ENCODE results near the gene CDK1. TPM values are rescaled to one million over a fixed set of nuclear protein-coding genes. Genes with fewer than 3 reads are reported as not detected.

The CDK1 gene
- total RNA-seq, 1 experiment from 2014 or later = 78.9 TPM

DNA sequence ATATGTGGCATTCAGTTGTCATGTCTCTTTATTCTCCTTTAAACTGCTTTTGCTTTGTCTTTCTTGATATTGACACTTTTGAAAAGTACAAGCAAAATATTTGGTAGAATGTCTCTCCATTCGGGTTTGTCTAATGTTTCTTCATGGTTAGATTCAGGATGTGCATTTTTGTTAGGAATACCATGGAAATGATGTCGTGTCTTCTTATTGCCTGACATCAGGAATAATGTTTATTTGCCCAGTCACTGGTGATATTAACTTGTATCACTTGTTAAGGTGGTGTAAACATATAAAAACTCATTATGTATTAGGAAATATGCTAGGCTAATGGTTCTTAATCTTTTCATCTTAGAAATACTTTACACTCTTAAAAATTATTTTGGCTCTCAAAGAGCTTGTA is 43.4 kb downstream of the CDK1 start:
- Histone ChIP-seq H3K9me3 (ENCODE audit: control insufficient read depth, low read depth, low read length) (no peaks in the 10 kb centered on the region), H4K20me1 (ENCODE audit: control insufficient read depth, insufficient read depth, insufficient read length) (no peaks in the 10 kb centered on the region), H2AFZ (ENCODE audit: low read length) (no peak overlapping the region), H2BK12ac (ENCODE audit: insufficient read length, low read depth, low read length) (no peak overlapping the region), H2AK5ac (ENCODE audit: insufficient read length, low read length) (no peak overlapping the region), H3K14ac (ENCODE audit: insufficient read depth, low read length) (no peak overlapping the region), H3K56ac (ENCODE audit: insufficient read length, low read depth, low read length) (no peak overlapping the region), H4K91ac (ENCODE audit: insufficient read length, low read depth, low read length) (no peak overlapping the region), H3K27me3 (ENCODE audit: insufficient read depth, low read length) (no peaks in the 10 kb centered on the region), H2BK20ac (ENCODE audit: low read depth, low read length, poor library complexity, severe bottlenecking) (no peak overlapping the region), H2BK15ac (ENCODE audit: low read depth, low read length) (no peak overlapping the region), H4K5ac (ENCODE audit: insufficient read length, low read depth, low read length) (no peak overlapping the region), H3K4me1 (ENCODE audit: insufficient read depth, low read length) (no peaks in the 10 kb centered on the region), H3K9ac (ENCODE audit: extremely low read depth, insufficient read length, low read length) (no peak overlapping the region), H4K8ac (replicated peaks; ENCODE audit: insufficient read length, low read depth, low read length) (no peak overlapping the region), H3K4me2 (ENCODE audit: insufficient read depth, insufficient read length, low read length) (no peak overlapping the region), H3K79me1 (ENCODE audit: insufficient read depth, low read depth, low read length, poor library complexity, severe bottlenecking) (no peaks in the 10 kb centered on the region), H3K23ac (ENCODE audit: insufficient read length, low read depth, low read length) (no peak overlapping the region), H3T11ph (ENCODE audit: low read length) (no peak overlapping the region), H3K79me2 (ENCODE audit: insufficient read depth, low read length) (no peaks in the 10 kb centered on the region), H3K27ac (ENCODE audit: insufficient read length, low read depth, low read length) (no peak overlapping the region), H3K23me2 (ENCODE audit: insufficient read length, low read depth, low read length, poor library complexity, severe bottlenecking) (no peaks in the 10 kb centered on the region), H2BK120ac (ENCODE audit: low read depth, low read length, poor library complexity, severe bottlenecking) (no peak overlapping the region), H2BK5ac (ENCODE audit: insufficient read length, low read length) (no peak overlapping the region), H3K18ac (ENCODE audit: insufficient read length, low read depth, low read length) (no peak overlapping the region), H3K4ac (ENCODE audit: low read depth, low read length) (no peak overlapping the region)
- Mint-ChIP-seq H3K9me3 (no peaks in the 10 kb centered on the region), H3K4me3 (no peak overlapping the region), H3K27me3 (ENCODE audit: low read depth) (no peaks in the 10 kb centered on the region), H3K36me3 (ENCODE audit: insufficient read depth in 1 of 3, low read depth in 3 of 3) (no peaks in the 10 kb centered on the region), H3K4me1 (peaks cover 3% of the 10 kb centered on the region in 2 experiments; a peak in 2 of 4 replicates), H3K27ac (no peak overlapping the region)
- TF ChIP-seq, protein P1, sequence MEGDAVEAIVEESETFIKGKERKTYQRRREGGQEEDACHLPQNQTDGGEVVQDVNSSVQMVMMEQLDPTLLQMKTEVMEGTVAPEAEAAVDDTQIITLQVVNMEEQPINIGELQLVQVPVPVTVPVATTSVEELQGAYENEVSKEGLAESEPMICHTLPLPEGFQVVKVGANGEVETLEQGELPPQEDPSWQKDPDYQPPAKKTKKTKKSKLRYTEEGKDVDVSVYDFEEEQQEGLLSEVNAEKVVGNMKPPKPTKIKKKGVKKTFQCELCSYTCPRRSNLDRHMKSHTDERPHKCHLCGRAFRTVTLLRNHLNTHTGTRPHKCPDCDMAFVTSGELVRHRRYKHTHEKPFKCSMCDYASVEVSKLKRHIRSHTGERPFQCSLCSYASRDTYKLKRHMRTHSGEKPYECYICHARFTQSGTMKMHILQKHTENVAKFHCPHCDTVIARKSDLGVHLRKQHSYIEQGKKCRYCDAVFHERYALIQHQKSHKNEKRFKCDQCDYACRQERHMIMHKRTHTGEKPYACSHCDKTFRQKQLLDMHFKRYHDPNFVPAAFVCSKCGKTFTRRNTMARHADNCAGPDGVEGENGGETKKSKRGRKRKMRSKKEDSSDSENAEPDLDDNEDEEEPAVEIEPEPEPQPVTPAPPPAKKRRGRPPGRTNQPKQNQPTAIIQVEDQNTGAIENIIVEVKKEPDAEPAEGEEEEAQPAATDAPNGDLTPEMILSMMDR (conservative IDR thresholded peaks at IDR 0.05) = no peak
- DNase-seq = no peak
- no CpG with 5 or more reads among the region's 2 CpGs for WGBS (ENCODE audit: extremely low coverage, insufficient read length, low lambda C conversion rate)
